ENCODE data around the gene CCR9.

CCR9 gene

GRCh38 chr3:45887285-45887684, 942 bp downstream of the CCR9 start:
- Histone ChIP-seq H3K27ac (ENCODE audit: poor library complexity, severe bottlenecking) (no peak overlapping the region), H3K4me3 (ENCODE audit: severe bottlenecking) (no peak overlapping the region), H3K9me3 (ENCODE audit: severe bottlenecking) (no peaks in the 10 kb centered on the region), H3K4me1 (ENCODE audit: insufficient read depth, poor library complexity, severe bottlenecking) (no peaks in the 10 kb centered on the region), H3K36me3 (ENCODE audit: low read depth) (no peaks in the 10 kb centered on the region), H3K27me3 (ENCODE audit: insufficient read depth, poor library complexity, severe bottlenecking) (no peaks in the 10 kb centered on the region)
- no peak for ATAC-seq (ENCODE audit: low read depth)
- TF ChIP-seq CTCF (IDR thresholded peaks at IDR 0.05; ENCODE audit: poor library complexity, severe bottlenecking): no peak
- DNase-seq (ENCODE audit: low spot score): no peak

DNA sequence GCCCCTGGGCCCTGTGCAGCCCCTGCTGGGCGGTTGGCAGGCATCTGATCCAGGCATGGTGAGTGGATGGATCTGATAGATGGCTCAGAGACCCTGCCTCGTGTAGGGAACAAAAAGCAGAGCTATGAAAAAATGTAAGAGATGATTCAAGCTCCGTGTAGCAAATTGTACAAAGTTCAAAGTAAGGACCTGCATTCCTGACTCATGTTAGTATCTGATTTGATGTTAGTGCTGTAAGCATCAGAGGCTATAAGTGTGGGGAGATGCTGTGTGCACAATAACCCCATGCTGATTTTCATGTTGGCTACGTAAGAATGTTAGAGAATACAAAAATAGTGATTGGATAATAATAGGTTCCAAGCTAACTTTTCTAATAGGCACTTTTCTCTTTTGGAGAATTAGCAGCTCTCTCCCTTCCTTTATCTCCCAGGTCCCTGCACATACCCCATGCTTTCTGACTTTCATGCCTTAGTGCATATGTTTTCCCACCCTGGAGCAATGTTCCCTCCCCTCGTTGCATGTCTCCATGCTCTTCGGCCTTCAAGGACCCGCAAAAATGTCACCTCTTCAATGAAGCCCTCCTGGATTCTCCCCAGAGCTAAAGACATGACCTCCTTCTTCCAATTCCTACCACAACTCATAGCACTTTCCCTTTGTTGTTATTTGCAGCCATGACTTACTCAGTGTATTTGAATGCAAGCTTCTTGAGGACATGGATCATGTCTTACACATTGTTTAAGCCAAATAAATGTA, 1.6 kb downstream of the CCR9 start:
- ATAC-seq (ENCODE audit: low read depth) (no peak), DNase-seq (ENCODE audit: low spot score) (no peak)
- Histone ChIP-seq H3K4me3 (ENCODE audit: severe bottlenecking) (no peak overlapping the region), H3K27ac (ENCODE audit: poor library complexity, severe bottlenecking) (no peak overlapping the region), H3K4me1 (ENCODE audit: insufficient read depth, poor library complexity, severe bottlenecking) (no peaks in the 10 kb centered on the region), H3K27me3 (ENCODE audit: insufficient read depth, poor library complexity, severe bottlenecking) (no peaks in the 10 kb centered on the region), H3K36me3 (ENCODE audit: low read depth) (no peaks in the 10 kb centered on the region), H3K9me3 (ENCODE audit: severe bottlenecking) (no peaks in the 10 kb centered on the region)
- TF ChIP-seq CTCF (IDR thresholded peaks at IDR 0.05; ENCODE audit: poor library complexity, severe bottlenecking): no peak

DNA sequence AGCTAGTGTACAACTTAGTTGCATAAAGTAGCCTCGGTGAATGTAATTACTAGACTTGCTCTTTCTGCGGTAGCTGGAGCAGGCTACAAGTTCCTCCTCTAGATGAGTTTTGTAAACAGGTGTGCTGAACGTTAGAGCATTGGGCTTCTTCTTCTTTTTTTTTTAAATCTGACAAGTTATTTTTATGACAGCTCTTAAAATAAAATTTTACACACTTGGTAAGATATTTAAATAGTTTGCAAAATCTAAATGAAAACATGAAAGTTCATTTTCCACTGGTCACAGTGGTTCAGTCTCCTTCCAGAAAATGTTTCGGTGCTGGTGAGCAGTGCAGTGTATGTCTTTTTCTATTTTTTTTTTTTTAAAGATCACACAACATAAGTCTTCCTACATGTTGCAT, 3.0 kb downstream of the CCR9 start:
- Histone ChIP-seq H3K9me3 (ENCODE audit: severe bottlenecking) (no peaks in the 10 kb centered on the region), H3K4me3 (ENCODE audit: severe bottlenecking) (no peak overlapping the region), H3K27me3 (ENCODE audit: insufficient read depth, poor library complexity, severe bottlenecking) (no peaks in the 10 kb centered on the region), H3K4me1 (ENCODE audit: insufficient read depth, poor library complexity, severe bottlenecking) (no peaks in the 10 kb centered on the region), H3K36me3 (ENCODE audit: low read depth) (no peaks in the 10 kb centered on the region), H3K27ac (ENCODE audit: poor library complexity, severe bottlenecking) (no peak overlapping the region)
- no peak for DNase-seq (ENCODE audit: low spot score)
- ATAC-seq (ENCODE audit: low read depth): no peak
- no peak for TF ChIP-seq CTCF (IDR thresholded peaks at IDR 0.05; ENCODE audit: poor library complexity, severe bottlenecking)

GRCh38 chr3:45890405-45890804, 4.1 kb downstream of the CCR9 start:
- no peak overlapping the region for H3K4me3 ChIP-seq (ENCODE audit: severe bottlenecking)
- DNase-seq (ENCODE audit: low spot score) (no peak), ATAC-seq (ENCODE audit: low read depth) (no peak)
- no peaks in the 10 kb centered on the region for H3K9me3 ChIP-seq (ENCODE audit: severe bottlenecking)
- H3K27me3 ChIP-seq (ENCODE audit: insufficient read depth, poor library complexity, severe bottlenecking): no peaks in the 10 kb centered on the region
- H3K27ac ChIP-seq (ENCODE audit: poor library complexity, severe bottlenecking): no peak overlapping the region
- H3K4me1 ChIP-seq (ENCODE audit: insufficient read depth, poor library complexity, severe bottlenecking): peaks cover 5% of the 10 kb centered on the region
- H3K36me3 ChIP-seq (ENCODE audit: low read depth): no peaks in the 10 kb centered on the region
- no peak for TF ChIP-seq CTCF (IDR thresholded peaks at IDR 0.05; ENCODE audit: poor library complexity, severe bottlenecking)

DNA sequence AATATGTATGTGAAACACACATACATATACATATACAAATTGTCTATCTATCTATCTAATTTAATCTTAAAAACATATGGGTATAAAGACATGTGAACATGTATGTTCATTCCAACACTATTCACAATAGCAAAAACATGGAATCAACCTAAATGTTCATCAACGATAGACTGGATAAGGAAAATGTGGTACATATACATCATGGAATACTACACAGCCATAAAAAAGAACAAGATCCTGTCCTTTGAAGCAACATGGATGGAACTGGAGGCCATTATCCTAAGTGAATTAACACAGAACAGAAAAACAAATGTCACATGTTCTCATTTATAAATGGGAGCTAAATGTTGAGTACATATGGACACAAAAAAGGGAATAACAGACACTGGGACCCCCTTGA, 5.8 kb downstream of the CCR9 start:
- H3K4me1 ChIP-seq (ENCODE audit: insufficient read depth, poor library complexity, severe bottlenecking): peaks cover 23% of the 10 kb centered on the region
- H3K27me3 ChIP-seq (ENCODE audit: insufficient read depth, poor library complexity, severe bottlenecking): no peaks in the 10 kb centered on the region
- no peaks in the 10 kb centered on the region for H3K9me3 ChIP-seq (ENCODE audit: severe bottlenecking)
- no peak for TF ChIP-seq CTCF (IDR thresholded peaks at IDR 0.05; ENCODE audit: poor library complexity, severe bottlenecking)
- H3K36me3 ChIP-seq (ENCODE audit: low read depth): no peaks in the 10 kb centered on the region
- H3K4me3 ChIP-seq (ENCODE audit: severe bottlenecking): no peak overlapping the region
- DNase-seq (ENCODE audit: low spot score): no peak
- no peak for ATAC-seq (ENCODE audit: low read depth)
- H3K27ac ChIP-seq (ENCODE audit: poor library complexity, severe bottlenecking): no peak overlapping the region
